Naive thymus-derived CD4-positive, alpha-beta T cell (primary cell): ENCODE data around the gene CNIH4. TPM values are rescaled to one million over a fixed set of nuclear protein-coding genes. Genes with fewer than 3 reads are reported as not detected.

Experiments used
- ATAC-seq: fragments of 150-1000 bp; cut with Tn5 transposase; 2 replicates; pipeline ENCODE4 v1.10.0; 2021; ENCODE audit warnings: mild to moderate bottlenecking, moderate library complexity
- CTCF ChIA-PET: fragments of 350-600 bp; sonication (Branson Sonifier 250); formaldehyde crosslinking; loops from one replicate; lab custom pipeline; 2021; ENCODE audit warnings: antibody characterized with exemption; lab: Charles Lee
- POLR2A ChIA-PET: fragments of 350-600 bp; sonication (Branson Sonifier 250); formaldehyde crosslinking; loops from one replicate; lab custom pipeline; 2021; ENCODE audit warnings: antibody characterized with exemption, inconsistent platforms; lab: Charles Lee
- DNase-seq, 9 donors: peaks; one replicate each; pipeline versions ENCODE4 v3.0.0 to v3.0.0-alpha.2; 2020 to 2022; ENCODE audit warnings: mixed read lengths in 1 of 9
- H3K27ac ChIP-seq: one replicate; pipeline ENCODE4 v1.7.0; 2013; ENCODE audit warnings: mild to moderate bottlenecking, low read depth, low read length, moderate library complexity
- H3K27me3 ChIP-seq, 2 donors: one replicate each; pipeline ENCODE4 v1.7.0; 2013; ENCODE audit warnings: low read length in 2 of 2, mild to moderate bottlenecking in 2 of 2, moderate library complexity in 2 of 2; ENCODE audit not compliant: control insufficient read depth in 2 of 2, insufficient read depth in 2 of 2
- H3K36me3 ChIP-seq, 3 experiments: 1 replicate in 2 of 3; 2 replicates in 1 of 3; pipeline ENCODE4 v1.7.0; 2013; ENCODE audit warnings: low read length in 3 of 3, mild to moderate bottlenecking in 3 of 3, moderate library complexity in 1 of 3; ENCODE audit not compliant: insufficient read depth in 3 of 3, control insufficient read depth in 2 of 3
- H3K4me1 ChIP-seq, 2 donors: one replicate each; pipeline ENCODE4 v1.7.0; 2013; ENCODE audit warnings: low read length in 2 of 2, mild to moderate bottlenecking in 2 of 2, moderate library complexity in 1 of 2; ENCODE audit not compliant: control insufficient read depth in 2 of 2, insufficient read depth in 2 of 2
- H3K4me3 ChIP-seq: 2 replicates; pipeline ENCODE4 v1.7.0; 2013; ENCODE audit warnings: mild to moderate bottlenecking, low read length
- H3K9me3 ChIP-seq, 3 experiments: 1 replicate in 2 of 3; 2 replicates in 1 of 3; pipeline ENCODE4 v1.7.0; 2013; ENCODE audit warnings: low read length in 3 of 3; ENCODE audit not compliant: control insufficient read depth in 2 of 3
- H3K27ac Mint-ChIP-seq, 9 donors: one replicate each; pipeline ENCODE4 v1.8.0; 2020 to 2022; ENCODE audit warnings: mixed read lengths in 9 of 9, mild to moderate bottlenecking in 8 of 9, moderate library complexity in 5 of 9, inconsistent platforms in 2 of 9
- H3K27me3 Mint-ChIP-seq, 5 donors: one replicate each; pipeline ENCODE4 v1.8.0; 2021 to 2022; ENCODE audit warnings: mixed read lengths in 5 of 5, mild to moderate bottlenecking in 1 of 5
- H3K36me3 Mint-ChIP-seq, 5 donors: one replicate each; pipeline ENCODE4 v1.8.0; 2020 to 2022; ENCODE audit warnings: mixed read lengths in 5 of 5, mild to moderate bottlenecking in 3 of 5, inconsistent platforms in 1 of 5
- H3K4me1 Mint-ChIP-seq, 7 donors: one replicate each; pipeline ENCODE4 v1.8.0; 2020 to 2022; ENCODE audit warnings: mixed read lengths in 7 of 7, mild to moderate bottlenecking in 3 of 7, inconsistent platforms in 1 of 7
- H3K4me3 Mint-ChIP-seq, 10 donors: one replicate each; pipeline ENCODE4 v1.8.0; 2020 to 2022; ENCODE audit warnings: mild to moderate bottlenecking in 10 of 10, mixed read lengths in 10 of 10, moderate library complexity in 6 of 10, inconsistent platforms in 2 of 10
- H3K9me3 Mint-ChIP-seq, 11 donors: one replicate each; pipeline ENCODE4 v1.8.0; 2020 to 2022; ENCODE audit warnings: mixed read lengths in 11 of 11, mild to moderate bottlenecking in 4 of 11, inconsistent platforms in 1 of 11, moderate library complexity in 1 of 11
- intact Hi-C, 2 donors: fragments of 100-400 bp; cut with micrococcal nuclease; formaldehyde crosslinking; loops; one replicate each; pipeline ENCODE4 v1.15.1; 2023
- polyA plus RNA-seq, 2 donors: library from polyadenylated mRNA; unstranded; fragments of 300-500 nt; fragmentation: Illumina TruSeq; gene quantifications; one replicate each; pipeline ENCODE4 v1.2.3, GENCODE V29; 2021
- total RNA-seq, 6 experiments: library from RNA in 5 of 6; stranded (reverse) in 5 of 6; gene quantifications; 1 replicate in 5 of 6; 2 replicates in 1 of 6; pipeline ENCODE4 v1.2.3 and lab custom pipeline; 2021 to 2026

Gene CNIH4
- total and polyA plus RNA-seq, 7 experiments from 2014 or later, result 28.1 to 44.8 (median 39.8) TPM

DNA sequence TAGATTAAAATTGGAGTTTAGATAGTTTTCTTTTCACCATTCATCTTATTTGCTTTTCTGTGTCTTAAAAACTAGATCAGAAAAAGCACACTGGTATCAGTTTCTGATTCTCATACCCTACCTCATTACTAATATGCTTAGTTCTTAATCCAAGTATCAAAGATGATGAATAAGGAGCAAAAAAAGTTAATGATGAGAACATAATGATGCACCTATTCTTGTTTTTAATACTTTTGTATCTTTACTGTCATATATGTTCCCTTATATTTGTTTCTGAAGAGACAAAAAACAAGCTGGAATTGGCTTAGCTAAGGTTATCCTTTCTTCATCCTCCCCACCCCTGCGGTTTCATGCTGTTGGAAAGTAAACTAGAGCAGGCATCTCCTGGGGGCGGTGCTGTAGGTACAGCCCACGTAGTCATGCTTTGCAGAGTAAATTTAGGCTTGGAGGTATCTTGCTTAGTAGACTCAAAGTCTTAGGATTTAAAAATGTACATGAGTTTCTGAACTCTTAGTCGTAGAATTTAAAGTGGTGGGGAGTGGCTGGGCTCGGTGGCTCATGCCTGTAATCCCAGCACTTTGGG is 16.4 kb downstream of the CNIH4 start:
- H3K9me3 Mint-ChIP-seq, result no peaks in the 10 kb centered on the region
- no peak overlapping the region for H3K27ac ChIP-seq
- peaks cover 47 to 74% (median 67%) of the 10 kb centered on the region in 7 donors for H3K4me1 Mint-ChIP-seq
- peaks cover 36 to 38% of the 10 kb centered on the region in 2 donors for H3K4me1 ChIP-seq
- peaks cover 17 to 43% (median 21%) of the 10 kb centered on the region in 3 experiments for H3K36me3 ChIP-seq
- intact Hi-C loops, result no loop called here
- DNase-seq (no peak), ATAC-seq (no peak)
- no peaks in the 10 kb centered on the region for H3K27me3 ChIP-seq
- no peak overlapping the region for H3K4me3 Mint-ChIP-seq
- H3K36me3 Mint-ChIP-seq, result peaks cover 14 to 64% (median 49%) of the 10 kb centered on the region in 5 donors
- H3K9me3 ChIP-seq, result no peaks in the 10 kb centered on the region
- peak overlapping the region in 7 of 9 donors; percentile 31 to 89 (median 63) for H3K27ac Mint-ChIP-seq
- H3K4me3 ChIP-seq, result no peak overlapping the region
- no peaks in the 10 kb centered on the region for H3K27me3 Mint-ChIP-seq
- ChIA-PET CTCF (no interaction called here), POLR2A (interaction anchor here (1.3 kb wide), 1 partner anchor 13 kb away, joined by 6 read pairs; no protein-coding TSS in a partner anchor)

DNA sequence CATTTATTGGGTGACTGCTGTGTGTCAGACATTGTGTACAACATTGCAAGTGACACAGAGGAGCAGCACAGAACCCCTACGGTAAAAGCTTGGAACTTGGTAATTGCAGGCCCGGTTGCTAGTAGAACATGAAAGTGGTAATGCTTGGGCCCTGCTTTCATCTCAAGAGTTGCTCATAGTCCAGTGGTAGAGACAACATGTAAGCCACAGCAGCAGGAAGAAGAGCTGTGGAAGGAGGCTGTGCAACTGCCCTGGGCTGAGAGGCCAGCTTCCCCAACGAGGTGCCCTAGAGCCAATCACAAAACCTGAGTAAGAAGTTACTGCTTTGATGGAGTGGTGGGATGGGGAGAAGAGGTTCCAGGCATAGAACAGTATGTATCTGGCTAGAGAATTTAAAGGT is 18.4 kb downstream of the CNIH4 start:
- peaks cover 53 to 54% of the 10 kb centered on the region in 2 donors for H3K4me1 ChIP-seq
- Mint-ChIP-seq H3K27ac (peak overlapping the region; percentile 14 to 90 (median 74)), H3K4me1 (peaks cover 58 to 88% (median 76%) of the 10 kb centered on the region in 7 donors), H3K27me3 (no peaks in the 10 kb centered on the region), H3K36me3 (peaks cover 14 to 61% (median 41%) of the 10 kb centered on the region in 5 donors), H3K9me3 (no peaks in the 10 kb centered on the region), H3K4me3 (peak overlapping the region in 8 of 10 donors; percentile 16 to 65 (median 40))
- ATAC-seq (no peak), DNase-seq (no peak)
- H3K4me3 ChIP-seq, result no peak overlapping the region
- peaks cover 12 to 33% (median 15%) of the 10 kb centered on the region in 3 experiments for H3K36me3 ChIP-seq
- no peaks in the 10 kb centered on the region for H3K27me3 ChIP-seq
- intact Hi-C loops, result loop anchor here in 1 of 2 donors (5.0 kb wide), 1 partner anchor 193 kb away; the partner anchor contains the start of gene DEGS1
- peak overlapping the region; percentile 8 for H3K27ac ChIP-seq
- ChIA-PET POLR2A (interaction anchor here (0.6 to 1.5 kb wide), 3 partner anchors 8 to 19 kb away, joined by 3 to 11 read pairs (median 5); no protein-coding TSS in a partner anchor), CTCF (interaction anchor here (0.5 to 1.8 kb wide), 3 partner anchors 11 to 17 kb away, joined by 3 to 6 read pairs (median 3); no protein-coding TSS in a partner anchor)
- no peaks in the 10 kb centered on the region for H3K9me3 ChIP-seq

DNA sequence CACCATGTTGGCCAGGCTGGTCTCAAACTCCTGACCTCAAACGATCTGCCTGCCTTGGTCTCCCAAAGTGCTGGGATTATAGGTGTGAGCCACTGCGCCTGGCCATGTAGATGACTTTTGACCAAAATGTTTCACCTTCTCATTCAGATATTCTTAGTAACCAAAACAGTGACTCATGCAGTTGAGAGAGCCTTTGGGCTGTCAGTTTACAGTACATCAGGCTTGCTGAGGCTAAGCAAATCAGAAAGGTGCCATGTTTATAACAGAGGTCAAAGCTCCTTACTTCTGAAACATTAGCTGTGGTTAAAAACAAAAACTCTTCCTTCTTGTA is 21.0 kb downstream of the CNIH4 start:
- Mint-ChIP-seq H3K9me3 (no peaks in the 10 kb centered on the region), H3K36me3 (peaks cover 9 to 61% (median 24%) of the 10 kb centered on the region in 5 donors), H3K4me3 (peak overlapping the region; percentile 34 to 82 (median 64)), H3K27me3 (no peaks in the 10 kb centered on the region), H3K4me1 (peaks cover 74 to 97% (median 92%) of the 10 kb centered on the region in 7 donors), H3K27ac (peak overlapping the region; percentile 53 to 93 (median 81))
- peak; percentile 46 for ATAC-seq
- Histone ChIP-seq H3K9me3 (no peaks in the 10 kb centered on the region), H3K4me3 (no peak overlapping the region), H3K4me1 (peaks cover 74 to 76% of the 10 kb centered on the region in 2 donors), H3K27ac (no peak overlapping the region), H3K36me3 (peaks cover 4 to 11% (median 7%) of the 10 kb centered on the region in 3 experiments), H3K27me3 (no peaks in the 10 kb centered on the region)
- CTCF ChIA-PET, result interaction anchor here (0.6 to 0.9 kb wide), 3 partner anchors 12 to 216 kb away, joined by 3 to 4 read pairs (median 3); no protein-coding TSS in a partner anchor
- intact Hi-C loops, result loop anchor here (1.0 to 5.0 kb wide), 4 partner anchors 10 to 195 kb away; partner anchors contain the start of genes CNIH4 (in 1 of the 2) and DEGS1 (in 1 of the 2)
- DNase-seq, result no peak
- POLR2A ChIA-PET, result interaction anchor here (0.6 to 1.6 kb wide), 10 partner anchors 8 to 1747 kb away, joined by 3 to 5 read pairs (median 4); no protein-coding TSS in a partner anchor

DNA sequence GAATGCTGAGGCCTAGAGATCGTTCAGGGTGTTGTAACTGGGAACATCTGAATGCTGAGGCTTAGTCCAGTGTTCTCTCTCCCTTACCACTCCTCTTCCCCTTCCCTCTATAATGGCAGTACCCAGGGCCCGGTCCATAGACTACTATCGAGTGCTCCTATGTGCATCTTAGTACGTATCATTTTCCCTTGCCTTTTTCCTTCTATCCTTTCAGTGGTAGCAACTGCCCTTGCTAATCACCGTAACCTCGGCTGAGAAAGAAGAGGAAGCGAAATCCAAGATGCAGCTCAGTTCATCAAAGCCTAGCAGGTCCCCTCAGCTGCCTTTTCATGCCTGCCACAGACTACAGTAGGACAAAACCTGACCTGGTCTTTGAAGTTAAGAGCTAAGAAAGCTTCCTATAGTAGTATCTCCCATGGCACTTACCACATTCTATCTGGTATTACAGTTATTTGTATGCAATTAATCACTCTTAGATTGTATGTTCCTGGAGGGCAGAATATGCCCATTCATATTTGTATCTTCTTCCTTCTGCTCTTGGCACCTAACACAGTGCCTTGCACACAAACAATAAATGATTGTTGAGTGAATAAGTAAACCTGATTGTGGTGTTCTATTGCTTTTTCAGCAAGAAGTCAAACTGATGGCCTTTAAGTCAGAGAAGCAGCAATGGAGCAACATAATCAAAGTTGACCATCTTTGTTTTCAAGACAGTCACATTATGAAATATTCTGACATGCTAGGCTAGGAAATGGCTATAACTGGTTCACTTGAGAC is 22.4 kb downstream of the CNIH4 start:
- Histone ChIP-seq H3K4me1 (peaks cover 82 to 84% of the 10 kb centered on the region in 2 donors), H3K27ac (peak overlapping the region; percentile 29), H3K4me3 (no peak overlapping the region), H3K36me3 (peaks cover 0 to 5% (median under 1%) of the 10 kb centered on the region in 3 experiments), H3K9me3 (no peaks in the 10 kb centered on the region), H3K27me3 (no peaks in the 10 kb centered on the region)
- DNase-seq, result no peak
- no peak for ATAC-seq
- POLR2A ChIA-PET, result interaction anchor here (0.6 to 1.5 kb wide), 5 partner anchors 11 to 55 kb away, joined by 4 to 5 read pairs (median 4); partner anchors contain the start of gene CNIH4
- Mint-ChIP-seq H3K27ac (peak overlapping the region; percentile 56 to 90 (median 84)), H3K4me1 (peaks cover 77 to 96% (median 91%) of the 10 kb centered on the region in 7 donors), H3K9me3 (no peaks in the 10 kb centered on the region), H3K36me3 (peaks cover 7 to 53% (median 18%) of the 10 kb centered on the region in 5 donors), H3K4me3 (peak overlapping the region; percentile 60 to 91 (median 79)), H3K27me3 (no peaks in the 10 kb centered on the region)
- CTCF ChIA-PET, result interaction anchor here (0.9 to 1.5 kb wide), 2 partner anchors 21 to 45 kb away, joined by 3 to 9 read pairs; no protein-coding TSS in a partner anchor
- intact Hi-C loops, result loop anchor here in 1 of 2 donors (5.0 kb wide), 1 partner anchor 197 kb away; the partner anchor contains the start of gene DEGS1

DNA sequence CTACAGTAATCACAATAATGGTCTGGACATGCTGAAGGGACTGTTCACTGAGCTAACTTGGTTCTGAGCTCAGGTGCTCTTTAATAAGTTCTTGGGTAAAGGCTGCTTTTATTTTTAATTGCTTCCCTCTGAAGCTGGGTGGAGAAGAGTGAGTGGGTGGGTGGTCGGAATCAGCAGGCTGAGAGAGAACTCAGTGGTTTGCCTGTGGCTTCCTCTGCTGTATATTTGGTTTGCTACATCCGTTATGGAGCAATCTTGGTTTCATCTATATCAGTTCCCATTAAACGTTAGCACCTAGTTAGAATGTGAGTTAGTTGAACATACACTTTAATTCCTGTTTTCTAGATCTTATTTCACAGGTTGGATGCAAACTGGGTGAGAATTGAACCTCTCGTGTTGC is 23.3 kb downstream of the CNIH4 start:
- intact Hi-C loops, result loop anchor here (1.0 to 5.0 kb wide), 5 partner anchors 15 to 77 kb away; partner anchors contain the start of gene CNIH4 (in 1 of the 2)

More for the DNA sequence above, 23.3 kb downstream of the CNIH4 start:
- peaks cover 67 to 93% (median 85%) of the 10 kb centered on the region in 7 donors for H3K4me1 Mint-ChIP-seq
- ATAC-seq (peak; percentile 89), DNase-seq (peak in 8 of 9 donors; percentile 25 to 60 (median 42))
- H3K36me3 Mint-ChIP-seq, result peaks cover 4 to 51% (median 14%) of the 10 kb centered on the region in 5 donors
- H3K36me3 ChIP-seq, result peaks cover 0 to 3% (median 0%) of the 10 kb centered on the region in 3 experiments
- H3K27ac ChIP-seq, result peak overlapping the region; percentile 54
- H3K27me3 ChIP-seq, result no peaks in the 10 kb centered on the region
- no peaks in the 10 kb centered on the region for H3K9me3 ChIP-seq
- peak overlapping the region; percentile 58 to 90 (median 84) for H3K27ac Mint-ChIP-seq
- CTCF ChIA-PET, result interaction anchor here (0.9 to 1.5 kb wide), 2 partner anchors 22 to 46 kb away, joined by 3 to 9 read pairs; no protein-coding TSS in a partner anchor
- peaks cover 75 to 76% of the 10 kb centered on the region in 2 donors for H3K4me1 ChIP-seq
- peak overlapping the region; percentile 6 for H3K4me3 ChIP-seq
- H3K9me3 Mint-ChIP-seq, result no peaks in the 10 kb centered on the region
- H3K27me3 Mint-ChIP-seq, result no peaks in the 10 kb centered on the region
- POLR2A ChIA-PET, result interaction anchor here (1.2 to 1.5 kb wide), 4 partner anchors 10 to 51 kb away, joined by 3 to 5 read pairs (median 4); partner anchors contain the start of gene CNIH4
- H3K4me3 Mint-ChIP-seq, result peak overlapping the region; percentile 76 to 91 (median 80)
